Stomach smooth muscle (tissue), 2 donors: Measurements from ENCODE around the gene EIF1.

ENCODE experiments used
- H3K27ac ChIP-seq: one replicate; pipeline ENCODE4 v1.7.0; 2013; ENCODE audit warnings: mild to moderate bottlenecking, low read length, inconsistent platforms
- H3K27me3 ChIP-seq, 2 donors: one replicate each; pipeline ENCODE4 v1.7.0; 2013; ENCODE audit warnings: low read length in 2 of 2; ENCODE audit not compliant: insufficient read depth in 2 of 2, control insufficient read depth in 1 of 2
- H3K36me3 ChIP-seq, 2 donors: one replicate each; pipeline ENCODE4 v1.7.0; 2013; ENCODE audit warnings: low read length in 2 of 2; ENCODE audit not compliant: control insufficient read depth in 2 of 2, insufficient read depth in 2 of 2
- H3K4me1 ChIP-seq: one replicate; pipeline ENCODE4 v1.7.0; 2013; ENCODE audit warnings: low read length; ENCODE audit not compliant: control insufficient read depth, insufficient read depth
- H3K4me3 ChIP-seq, 2 donors: one replicate each; pipeline ENCODE4 v1.7.0; 2013; ENCODE audit warnings: low read length in 2 of 2
- H3K9ac ChIP-seq, 2 donors: one replicate each; pipeline ENCODE4 v1.7.0; 2013; ENCODE audit warnings: low read length in 2 of 2, mild to moderate bottlenecking in 1 of 2
- H3K9me3 ChIP-seq, 2 donors: one replicate each; pipeline ENCODE4 v1.7.0; 2013; ENCODE audit warnings: low read length in 2 of 2; ENCODE audit not compliant: control insufficient read depth in 2 of 2
- donor health status: healthy.
- donor health status: Pancreatic carcinoma.

Gene EIF1

DNA sequence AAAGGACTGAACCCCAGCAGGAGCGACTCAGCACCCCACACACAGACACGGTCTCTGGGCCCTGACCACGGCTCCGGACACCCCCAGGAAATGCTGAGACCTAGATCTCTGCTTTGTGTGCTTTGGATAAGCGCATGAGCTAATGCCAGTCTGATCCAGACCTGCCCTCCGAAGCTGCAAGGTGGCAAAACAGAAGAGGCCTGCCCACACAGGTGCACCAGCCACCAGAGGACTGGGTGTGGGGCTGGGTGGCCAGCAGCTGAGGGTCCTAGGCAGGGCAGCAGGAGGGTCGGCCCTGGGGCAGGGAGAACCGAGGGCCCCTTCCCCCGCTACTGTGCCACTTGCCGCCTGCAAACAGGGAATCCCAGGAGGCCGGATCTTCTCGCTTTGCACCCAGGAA, 30.7 kb upstream of the EIF1 start:
- H3K27me3 ChIP-seq = no peaks in the 10 kb centered on the region
- H3K36me3 ChIP-seq = no peaks in the 10 kb centered on the region
- no peak overlapping the region for H3K4me3 ChIP-seq
- H3K4me1 ChIP-seq = peaks cover 9% of the 10 kb centered on the region
- no peak overlapping the region for H3K27ac ChIP-seq
- H3K9me3 ChIP-seq = no peaks in the 10 kb centered on the region
- H3K9ac ChIP-seq = no peak overlapping the region

DNA sequence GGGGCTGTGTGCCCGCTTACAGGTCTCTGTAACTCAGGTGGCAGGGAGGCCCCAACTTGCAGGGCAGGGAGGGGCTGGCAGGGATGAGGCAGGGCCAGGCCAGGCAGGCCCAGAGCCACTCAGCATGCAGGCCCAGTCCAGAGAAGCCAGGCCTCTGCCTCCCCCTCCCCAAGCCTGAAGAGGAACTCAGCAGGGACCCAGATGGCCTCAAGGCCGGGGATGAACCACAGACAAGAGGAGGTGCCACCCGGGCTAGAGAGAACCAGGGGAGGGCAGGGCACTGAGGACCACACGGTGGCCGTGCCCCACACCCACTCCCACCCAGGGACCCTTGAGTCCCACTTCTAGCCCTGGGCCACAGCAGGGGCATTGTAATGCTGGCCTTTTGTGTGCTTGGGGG, 29.8 kb upstream of the EIF1 start:
- Histone ChIP-seq H3K36me3 (no peaks in the 10 kb centered on the region), H3K4me1 (peaks cover 9% of the 10 kb centered on the region), H3K27ac (no peak overlapping the region), H3K9me3 (no peaks in the 10 kb centered on the region), H3K9ac (no peak overlapping the region), H3K27me3 (no peaks in the 10 kb centered on the region), H3K4me3 (no peak overlapping the region)

DNA sequence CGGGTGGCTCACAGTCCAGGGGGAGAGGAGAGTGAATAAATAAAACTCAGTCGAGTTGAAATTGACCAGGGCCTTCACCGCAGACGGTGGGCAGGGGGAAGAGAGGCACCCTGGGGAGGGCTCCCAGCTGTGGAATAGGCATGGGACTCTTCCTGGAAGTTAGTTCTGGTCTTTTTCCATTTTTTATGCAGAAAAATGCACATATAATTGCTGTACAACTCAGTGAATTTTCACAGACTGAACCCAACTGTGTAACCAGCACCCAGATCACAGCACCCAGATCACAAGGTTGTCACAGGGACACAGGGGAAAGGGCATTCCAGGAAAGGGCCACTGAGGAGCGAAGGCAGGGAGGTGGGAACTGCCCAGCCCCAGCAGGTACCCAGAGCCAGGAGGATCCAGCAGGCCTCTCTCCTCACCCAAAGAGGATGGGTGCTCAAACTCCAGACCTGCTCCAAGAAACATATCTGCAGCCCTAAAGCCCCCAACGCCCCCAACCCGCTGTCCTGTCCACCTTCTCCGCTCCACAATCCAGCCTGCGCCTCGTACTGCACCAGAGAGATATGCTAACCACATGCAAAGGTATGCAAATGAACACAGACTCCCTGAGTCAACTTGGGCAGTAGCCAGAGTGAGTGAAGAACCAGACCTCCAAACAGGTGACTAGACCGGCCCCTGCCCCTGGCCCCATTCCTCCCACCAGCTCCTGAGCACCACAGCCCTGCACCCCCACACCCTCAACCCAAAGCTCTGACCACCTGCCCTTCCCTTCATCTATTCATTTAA, 29.1 kb upstream of the EIF1 start:
- Histone ChIP-seq H3K4me3 (no peak overlapping the region), H3K36me3 (no peaks in the 10 kb centered on the region), H3K27ac (no peak overlapping the region), H3K4me1 (peaks cover 9% of the 10 kb centered on the region), H3K9ac (no peak overlapping the region), H3K9me3 (no peaks in the 10 kb centered on the region), H3K27me3 (no peaks in the 10 kb centered on the region)

DNA sequence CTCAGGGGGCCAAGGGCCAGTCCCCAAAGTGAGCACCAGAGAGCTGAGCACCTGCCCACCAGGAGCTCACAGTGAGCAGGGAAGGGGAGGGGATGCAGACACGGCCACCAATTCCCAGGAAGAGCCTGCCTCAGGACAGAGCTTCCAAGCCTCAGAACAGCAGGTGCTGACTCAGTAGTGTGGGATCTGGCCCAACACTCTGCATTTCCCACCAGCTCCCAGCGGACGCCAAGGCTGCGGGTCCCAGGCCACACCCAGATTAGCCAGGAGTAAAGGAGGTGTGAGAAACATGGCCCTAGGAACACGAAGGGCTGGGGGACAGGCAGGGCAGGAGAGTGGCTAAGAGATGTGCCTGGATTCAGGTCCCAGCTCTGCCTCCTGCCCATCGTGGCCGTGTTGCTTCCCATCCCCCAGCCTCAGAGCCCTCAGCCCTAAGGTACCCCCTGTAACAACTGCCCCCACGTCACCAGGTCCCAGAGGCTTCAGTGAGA, 28.4 kb upstream of the EIF1 start:
- H3K27ac ChIP-seq = no peak overlapping the region
- H3K4me3 ChIP-seq = no peak overlapping the region
- no peaks in the 10 kb centered on the region for H3K36me3 ChIP-seq
- H3K4me1 ChIP-seq = peaks cover 7% of the 10 kb centered on the region
- H3K9me3 ChIP-seq = no peaks in the 10 kb centered on the region
- H3K9ac ChIP-seq = no peak overlapping the region
- no peaks in the 10 kb centered on the region for H3K27me3 ChIP-seq

DNA sequence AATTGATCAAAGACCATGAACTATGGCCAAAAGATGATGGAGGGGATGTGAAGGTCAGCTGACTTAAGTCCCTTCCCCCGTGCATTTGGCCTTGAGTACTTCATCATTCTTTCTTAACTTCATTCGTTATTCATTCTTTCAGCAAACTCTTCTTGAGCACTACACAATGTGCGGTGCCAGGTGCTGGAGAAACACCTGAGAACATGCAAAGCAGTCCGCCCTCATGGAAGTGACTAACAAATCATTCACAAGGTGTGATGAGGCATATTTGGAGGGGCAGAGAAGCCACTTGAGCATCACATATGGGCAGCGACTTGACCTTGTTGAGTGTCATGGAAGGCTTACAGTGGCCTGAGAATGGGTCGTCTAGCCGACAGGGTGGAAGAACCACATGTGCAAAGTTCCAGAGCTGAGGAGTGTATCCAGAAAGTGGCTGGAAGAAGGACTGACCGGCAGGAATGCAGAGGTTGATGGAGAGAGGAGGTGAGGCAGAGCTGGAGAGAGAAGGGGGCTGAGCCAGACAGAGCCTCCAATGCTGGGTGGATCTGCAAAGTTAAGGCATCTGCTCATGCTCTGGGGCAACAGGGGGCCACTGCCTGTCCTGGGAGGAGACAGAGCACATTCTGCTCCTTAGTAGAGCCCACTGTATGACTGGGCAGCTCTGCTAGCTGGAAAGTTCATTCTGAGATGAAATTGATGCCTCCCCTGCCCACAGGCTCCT, 25.1 kb upstream of the EIF1 start:
- H3K27ac ChIP-seq = no peak overlapping the region
- no peaks in the 10 kb centered on the region for H3K27me3 ChIP-seq
- H3K9ac ChIP-seq = no peak overlapping the region
- peaks cover 21% of the 10 kb centered on the region for H3K4me1 ChIP-seq
- H3K9me3 ChIP-seq = no peaks in the 10 kb centered on the region
- H3K4me3 ChIP-seq = no peak overlapping the region
- H3K36me3 ChIP-seq = no peaks in the 10 kb centered on the region

DNA sequence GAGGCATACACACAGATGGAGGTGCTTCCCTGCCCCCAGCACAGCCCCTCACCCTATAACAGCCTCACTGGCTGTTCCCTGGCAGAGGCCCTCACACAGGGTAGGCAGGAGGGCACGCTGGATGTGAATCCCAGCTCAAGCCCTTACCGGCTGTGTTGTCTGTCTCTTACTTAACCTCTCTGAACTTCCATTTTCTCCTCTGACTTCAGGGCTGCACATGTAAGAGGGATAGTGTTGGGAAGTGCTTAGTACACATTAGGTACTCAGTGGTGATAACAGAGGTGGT, 24.6 kb upstream of the EIF1 start:
- Histone ChIP-seq H3K27ac (no peak overlapping the region), H3K36me3 (no peaks in the 10 kb centered on the region), H3K9ac (no peak overlapping the region), H3K4me1 (peaks cover 21% of the 10 kb centered on the region), H3K4me3 (no peak overlapping the region), H3K9me3 (no peaks in the 10 kb centered on the region), H3K27me3 (no peaks in the 10 kb centered on the region)

DNA sequence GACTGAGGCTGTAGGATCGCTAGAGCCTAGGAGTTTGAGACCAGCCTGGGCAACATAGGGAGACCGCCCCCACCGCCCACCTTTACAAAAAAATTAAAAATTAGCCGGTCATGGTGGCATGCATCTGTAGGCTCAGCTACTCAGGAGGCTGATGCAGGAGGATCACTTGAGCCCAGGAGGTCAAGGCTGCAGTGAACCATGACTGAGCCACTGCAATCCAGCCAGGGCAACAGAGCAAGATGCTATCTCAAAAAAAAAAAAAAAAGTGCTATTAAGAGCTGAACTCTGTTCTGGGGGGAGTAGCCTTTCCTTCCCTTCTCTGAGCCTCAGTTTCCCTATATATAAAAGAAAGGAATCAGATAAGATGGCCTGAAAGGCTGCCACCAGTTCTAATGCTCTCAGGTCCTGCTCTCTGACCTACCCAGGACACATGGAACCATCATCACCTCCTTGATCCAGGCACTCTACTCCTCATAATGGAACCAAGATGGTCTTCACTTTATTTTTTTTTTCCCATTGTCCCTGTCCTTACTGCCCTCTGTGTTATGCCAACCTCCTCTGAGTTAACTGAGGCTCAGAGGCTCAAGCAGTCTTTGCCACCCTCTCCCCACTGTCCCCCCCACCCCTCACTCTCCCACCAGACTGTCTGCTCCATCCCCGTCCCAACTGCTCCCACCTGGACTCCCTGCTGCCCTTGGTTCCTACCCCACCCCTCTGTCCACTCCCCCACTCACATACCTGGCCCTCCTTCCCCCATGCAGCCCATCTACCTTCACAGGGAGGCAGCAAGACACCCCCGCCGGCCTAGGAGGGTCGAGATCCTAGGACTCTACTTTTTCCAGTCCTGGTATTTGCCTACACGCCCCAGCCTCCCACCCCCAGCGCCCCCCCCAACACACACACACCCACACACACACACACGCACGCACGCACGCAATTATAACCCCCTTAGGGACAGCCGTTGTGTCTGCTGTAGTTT, 23.8 kb upstream of the EIF1 start:
- H3K27me3 ChIP-seq = no peaks in the 10 kb centered on the region
- peaks cover 21% of the 10 kb centered on the region for H3K4me1 ChIP-seq
- no peaks in the 10 kb centered on the region for H3K36me3 ChIP-seq
- peak overlapping the region; percentile 80 to 96 for H3K4me3 ChIP-seq
- no peak overlapping the region for H3K27ac ChIP-seq
- peak overlapping the region; percentile 80 to 84 for H3K9ac ChIP-seq
- H3K9me3 ChIP-seq = no peaks in the 10 kb centered on the region

DNA sequence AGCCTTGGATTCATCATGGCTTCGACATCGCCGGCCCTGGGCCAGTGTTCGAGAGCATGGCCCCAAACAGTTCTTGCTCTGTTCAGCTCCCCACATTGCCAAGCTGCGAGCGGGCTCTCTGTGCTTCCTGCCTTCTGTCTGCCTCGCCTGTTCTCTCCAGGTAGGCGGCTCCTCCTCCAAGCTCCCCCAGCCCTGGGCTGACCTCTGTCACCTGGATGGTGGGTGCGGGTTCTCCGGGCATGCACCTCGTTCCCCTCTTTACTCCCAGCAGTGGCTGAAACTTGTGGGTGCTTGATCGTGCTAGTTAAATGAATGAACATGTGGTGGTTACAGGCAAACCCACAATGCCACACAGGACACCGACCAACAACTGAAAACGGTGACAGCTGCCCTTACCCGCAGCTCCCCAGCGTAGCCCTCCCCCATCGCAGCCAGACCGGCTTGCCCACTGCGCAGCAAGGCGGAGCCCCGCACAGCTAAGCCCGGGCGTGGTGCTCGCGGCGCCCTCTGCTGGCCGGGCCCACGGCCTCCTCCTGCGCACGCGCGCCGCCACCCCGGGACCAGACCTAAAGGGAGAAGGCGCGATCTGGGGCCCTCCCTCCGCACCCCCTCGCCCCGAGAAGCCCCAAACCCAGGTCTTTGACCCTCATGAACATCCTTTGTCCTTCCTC, 23.0 kb upstream of the EIF1 start:
- no peaks in the 10 kb centered on the region for H3K9me3 ChIP-seq
- H3K27ac ChIP-seq = peak overlapping the region; percentile 86
- H3K9ac ChIP-seq = peak overlapping the region; percentile 80 to 84
- peaks cover 21% of the 10 kb centered on the region for H3K4me1 ChIP-seq
- H3K36me3 ChIP-seq = no peaks in the 10 kb centered on the region
- peak overlapping the region; percentile 80 to 96 for H3K4me3 ChIP-seq
- no peaks in the 10 kb centered on the region for H3K27me3 ChIP-seq

DNA sequence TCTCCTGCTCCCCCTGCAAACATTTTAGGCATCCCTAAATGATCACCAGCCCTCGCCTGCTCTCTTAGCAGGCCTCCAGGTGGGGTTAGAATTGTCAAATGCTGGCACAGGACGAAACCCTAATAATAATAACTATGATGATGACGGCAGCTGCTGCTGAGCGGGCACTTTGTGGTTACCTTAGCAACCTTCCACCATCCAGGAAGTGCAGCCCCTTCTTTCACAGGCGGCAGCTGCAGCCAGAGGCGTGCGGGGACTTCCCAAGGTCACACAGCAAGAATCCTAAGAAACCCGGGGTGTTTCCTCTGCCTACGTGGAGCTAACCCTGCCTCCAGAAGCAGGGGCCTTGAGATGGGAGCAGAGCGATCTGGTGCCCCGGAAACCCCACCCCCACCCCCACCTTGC, 22.4 kb upstream of the EIF1 start:
- H3K27ac ChIP-seq = peak overlapping the region; percentile 86
- peak overlapping the region; percentile 66 to 80 for H3K9ac ChIP-seq
- no peaks in the 10 kb centered on the region for H3K27me3 ChIP-seq
- no peaks in the 10 kb centered on the region for H3K9me3 ChIP-seq
- peaks cover 21% of the 10 kb centered on the region for H3K4me1 ChIP-seq
- H3K36me3 ChIP-seq = no peaks in the 10 kb centered on the region
- peak overlapping the region; percentile 80 to 96 for H3K4me3 ChIP-seq

DNA sequence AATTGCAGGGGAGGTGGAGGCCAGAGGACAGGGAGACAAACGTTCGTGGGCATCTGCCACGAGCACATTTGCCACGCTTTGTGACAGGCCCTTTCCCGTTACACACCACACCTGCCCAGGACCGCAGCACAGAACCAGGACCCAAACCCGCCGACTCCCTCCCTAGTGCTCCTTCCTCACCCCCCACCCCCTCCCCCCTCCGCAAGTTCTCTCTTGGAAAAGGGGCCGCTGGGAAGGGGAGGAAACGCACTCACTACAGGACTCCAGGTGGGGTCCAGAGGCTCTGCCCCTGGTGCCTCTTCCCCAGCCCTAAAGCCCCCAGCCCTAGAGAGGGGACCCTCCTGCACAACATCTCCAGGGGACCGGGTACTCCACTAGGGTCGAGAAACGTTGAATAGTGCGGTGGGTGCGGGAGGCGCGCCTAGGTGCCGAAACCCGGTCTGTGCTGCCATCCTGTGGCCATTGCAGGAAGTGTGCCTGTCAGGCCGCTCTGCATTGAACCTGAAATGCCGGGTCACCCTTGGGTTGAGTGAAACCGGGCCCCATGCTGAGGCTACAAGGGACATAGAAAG, 21.9 kb upstream of the EIF1 start:
- Histone ChIP-seq H3K27ac (peak overlapping the region; percentile 86), H3K36me3 (no peaks in the 10 kb centered on the region), H3K4me3 (peak overlapping the region; percentile 80 to 96), H3K9ac (peak overlapping the region in 1 of 2 donors; percentile 55), H3K9me3 (no peaks in the 10 kb centered on the region), H3K4me1 (peaks cover 21% of the 10 kb centered on the region), H3K27me3 (no peaks in the 10 kb centered on the region)
